Keratinocyte (primary cell): ENCODE results near the gene ORAI3. TPM values are rescaled to one million over a fixed set of nuclear protein-coding genes. Genes with fewer than 3 reads are reported as not detected.

ENCODE experiments used
- DNase-seq: peaks from one replicate; pipeline ENCODE4 v3.0.0-alpha.2; 2011; ENCODE audit warnings: low read depth, missing footprints, low spot score
- FAIRE-seq: peaks from 2 replicates; lab custom pipeline; 2011; peaks lifted over from hg19 to GRCh38; lab: Jason Lieb, UNC
- H2AFZ ChIP-seq: 2 replicates; pipeline ENCODE4 v1.6.0; 2012; ENCODE audit warnings: low read length, control low read depth, inconsistent platforms; ENCODE audit not compliant: control insufficient read depth
- H3K27ac ChIP-seq: 2 replicates; pipeline ENCODE4 v1.5.1; 2011; ENCODE audit warnings: low read length; ENCODE audit not compliant: control insufficient read depth, insufficient read depth
- H3K27me3 ChIP-seq: 3 replicates; pipeline ENCODE4 v1.6.0; 2011; ENCODE audit warnings: low read length; ENCODE audit not compliant: control insufficient read depth, insufficient read depth; ENCODE audit errors: extremely low read depth
- H3K36me3 ChIP-seq, 2 experiments: 2 replicates in 1 of 2; 3 replicates in 1 of 2; pipeline ENCODE4 v1.5.1; 2011; ENCODE audit warnings: low read length in 2 of 2, mild to moderate bottlenecking in 1 of 2; ENCODE audit not compliant: control insufficient read depth in 2 of 2, insufficient read depth in 2 of 2; ENCODE audit errors: extremely low read depth in 1 of 2
- H3K4me1 ChIP-seq: 3 replicates; pipeline ENCODE4 v1.5.1; 2011; ENCODE audit warnings: low read length; ENCODE audit not compliant: control insufficient read depth, insufficient read depth; ENCODE audit errors: extremely low read depth
- H3K4me2 ChIP-seq: 3 replicates; pipeline ENCODE4 v1.6.0; 2011; ENCODE audit warnings: low read depth, low read length; ENCODE audit not compliant: control insufficient read depth, insufficient read depth; ENCODE audit errors: extremely low read depth
- H3K4me3 ChIP-seq, 3 experiments: fragments of 200-600 bp in 1 of 3; sonication (generic) in 1 of 3; 2 replicates in 2 of 3; 3 replicates in 1 of 3; pipeline ENCODE4 v1.5.1; 2011 to 2016; ENCODE audit warnings: low read length in 3 of 3, mild to moderate bottlenecking in 3 of 3, control low read depth in 2 of 3, inconsistent platforms in 1 of 3, low read depth in 1 of 3, mixed read lengths in 1 of 3, mixed run types in 1 of 3, moderate library complexity in 1 of 3; ENCODE audit not compliant: control insufficient read depth in 2 of 3, insufficient read depth in 2 of 3; ENCODE audit errors: extremely low read depth in 1 of 3
- H3K79me2 ChIP-seq: 2 replicates; pipeline ENCODE4 v1.6.0; 2012; ENCODE audit warnings: low read length; ENCODE audit not compliant: control insufficient read depth, insufficient read depth
- H3K9ac ChIP-seq: 3 replicates; pipeline ENCODE4 v1.6.0; 2011; ENCODE audit warnings: low read length; ENCODE audit not compliant: control insufficient read depth, insufficient read depth; ENCODE audit errors: extremely low read depth
- H3K9me1 ChIP-seq: 3 replicates; pipeline ENCODE4 v1.6.0; 2011; ENCODE audit warnings: low read length; ENCODE audit not compliant: control insufficient read depth, insufficient read depth; ENCODE audit errors: extremely low read depth
- H3K9me3 ChIP-seq: 2 replicates; pipeline ENCODE4 v1.5.1; 2012; ENCODE audit warnings: low read depth, low read length; ENCODE audit not compliant: control insufficient read depth
- H4K20me1 ChIP-seq: 3 replicates; pipeline ENCODE4 v1.6.0; 2011; ENCODE audit warnings: low read length; ENCODE audit not compliant: control insufficient read depth, insufficient read depth; ENCODE audit errors: extremely low read depth
- CTCF ChIP-seq, 3 experiments: IDR thresholded peaks in 1 of 3; conservative IDR thresholded peaks in 1 of 3; optimal IDR thresholded peaks in 1 of 3; 2 replicates in 2 of 3; 3 replicates in 1 of 3; pipeline versions ENCODE3 to v1.5.1; 2011; ENCODE audit warnings: low read length in 3 of 3, mild to moderate bottlenecking in 3 of 3, moderate library complexity in 2 of 3, control low read depth in 1 of 3, inconsistent platforms in 1 of 3; ENCODE audit not compliant: insufficient read depth in 2 of 3; ENCODE audit errors: extremely low read depth in 1 of 3
- EZH2 ChIP-seq: IDR thresholded peaks from one replicate; pipeline ENCODE4 v1.6.1; 2012; ENCODE audit warnings: inconsistent platforms, mild to moderate bottlenecking, low read length, moderate library complexity
- dilution Hi-C: fragments of 300-500 bp; cut with MboI; formaldehyde crosslinking; loops from one replicate; pipeline ENCODE4 v1.7.0; 2020; ENCODE audit warnings: low sequenced_read_pairs; ENCODE audit not compliant: extremely low pct_ligation_motif_present
- polyA plus RNA-seq, 5 experiments: library from polyadenylated mRNA; depleted of rRNA in 3 of 5; stranded (reverse) in 3 of 5; stranded (forward) in 1 of 5; unstranded in 1 of 5; fragments of >200 nt; gene quantifications; 1 replicate in 1 of 5; 2 replicates in 3 of 5; 3 replicates in 1 of 5; pipeline versions ENCODE4 v1.2.1 to v1.2.3, GENCODE V29; 2011 to 2012; ENCODE audit warnings: missing spikeins in 2 of 5, low read depth in 1 of 5, low replicate concordance in 1 of 5

The ORAI3 gene
- polyA plus RNA-seq, 1 donor (not counting 4 experiments of a cell fraction or from before 2014, with no cell fraction given) = 8.1 TPM

GRCh38 chr16:30941600-30942425 lies 7.1 kb upstream of the ORAI3 start:
- H3K9ac ChIP-seq = peak overlapping the region; percentile 25
- H3K36me3 ChIP-seq = peaks cover 17 to 26% of the 10 kb centered on the region in 2 experiments
- H3K79me2 ChIP-seq = peaks cover 7% of the 10 kb centered on the region
- TF ChIP-seq CTCF (optimal IDR thresholded peaks at IDR 0.05 in 1 of 3, IDR thresholded peaks at IDR 0.05 in 1 of 3, conservative IDR thresholded peaks at IDR 0.05 in 1 of 3; ENCODE audit: extremely low read depth in 1 of 3, insufficient read depth in 2 of 3, low read length in 3 of 3) (peak; percentile 87 to 98 (median 92)), EZH2 (no peak)
- peak overlapping the region; percentile 83 for H3K27ac ChIP-seq
- no peak overlapping the region for H3K4me2 ChIP-seq
- no peaks in the 10 kb centered on the region for H4K20me1 ChIP-seq
- H2AFZ ChIP-seq = no peak overlapping the region
- H3K4me3 ChIP-seq = no peak overlapping the region
- DNase-seq = no peak
- peak; percentile 74 for FAIRE-seq
- dilution Hi-C loops = no loop called here
- no peaks in the 10 kb centered on the region for H3K9me3 ChIP-seq
- H3K9me1 ChIP-seq = no peaks in the 10 kb centered on the region
- H3K27me3 ChIP-seq = no peaks in the 10 kb centered on the region
- peaks cover 24% of the 10 kb centered on the region for H3K4me1 ChIP-seq

- Histone ChIP-seq H2AFZ (no peak overlapping the region), H3K4me2 (no peak overlapping the region)
- TF ChIP-seq CTCF (optimal IDR thresholded peaks at IDR 0.05 in 1 of 3, IDR thresholded peaks at IDR 0.05 in 1 of 3, conservative IDR thresholded peaks at IDR 0.05 in 1 of 3; ENCODE audit: extremely low read depth in 1 of 3, insufficient read depth in 2 of 3, low read length in 3 of 3) (no peak), EZH2 (no peak)
These were observed 6.5 kb upstream of the ORAI3 start for GRCh38 chr16:30942426-30942806.

More at GRCh38 chr16:30942426-30942806, 6.5 kb upstream of the ORAI3 start:
- H3K36me3 ChIP-seq = peaks cover 18 to 24% of the 10 kb centered on the region in 2 experiments
- DNase-seq (no peak), FAIRE-seq (no peak)
- H3K27me3 ChIP-seq = no peaks in the 10 kb centered on the region
- dilution Hi-C loops = no loop called here
- H3K9me1 ChIP-seq = no peaks in the 10 kb centered on the region
- no peak overlapping the region for H3K4me3 ChIP-seq
- no peaks in the 10 kb centered on the region for H4K20me1 ChIP-seq
- peaks cover 24% of the 10 kb centered on the region for H3K4me1 ChIP-seq
- H3K9me3 ChIP-seq = no peaks in the 10 kb centered on the region
- no peak overlapping the region for H3K27ac ChIP-seq
- peaks cover 7% of the 10 kb centered on the region for H3K79me2 ChIP-seq
- no peak overlapping the region for H3K9ac ChIP-seq
